GM23338 (cell line): ENCODE results near the gene KRT7. TPM values are rescaled to one million over a fixed set of nuclear protein-coding genes. Genes with fewer than 3 reads are reported as not detected.

Experiments used
- ATAC-seq: fragments of 200-7000 bp; cut with Tn5 transposase; 3 replicates; pipeline ENCODE4 v1.9.1; 2020
- DNase-seq: peaks from one replicate; pipeline ENCODE4 v3.0.0-alpha.2; 2015; ENCODE audit warnings: low spot score
- H2AFZ ChIP-seq: fragments of 200-600 bp; sonication (generic); 2 replicates; pipeline ENCODE4 v1.8.0; 2016; ENCODE audit warnings: antibody characterized with exemption, mild to moderate bottlenecking, moderate library complexity
- H3F3A ChIP-seq: fragments of 200-600 bp; sonication (generic); replicated peaks from 2 replicates; pipeline ENCODE4 v1.8.0; 2017; ENCODE audit warnings: antibody characterized with exemption, mixed run types, low read depth
- H3K27ac ChIP-seq: fragments of 200-600 bp; sonication (generic); 2 replicates; pipeline ENCODE4 v1.6.1; 2016; ENCODE audit warnings: low read depth
- H3K27me3 ChIP-seq: fragments of 200-600 bp; sonication (generic); 2 replicates; pipeline ENCODE4 v1.8.0; 2016; ENCODE audit warnings: mild to moderate bottlenecking, mixed run types, moderate library complexity; ENCODE audit not compliant: insufficient read depth
- H3K36me3 ChIP-seq: fragments of 200-600 bp; sonication (generic); 2 replicates; pipeline ENCODE4 v1.8.0; 2016; ENCODE audit warnings: mild to moderate bottlenecking; ENCODE audit not compliant: insufficient read depth
- H3K4me1 ChIP-seq: fragments of 200-600 bp; sonication (generic); 2 replicates; pipeline ENCODE4 v1.8.0; 2016; ENCODE audit warnings: mild to moderate bottlenecking, moderate library complexity; ENCODE audit not compliant: insufficient read depth
- H3K4me2 ChIP-seq: fragments of 200-600 bp; sonication (generic); 2 replicates; pipeline ENCODE4 v1.7.1; 2017; ENCODE audit warnings: mixed run types
- H3K4me3 ChIP-seq: fragments of 200-600 bp; sonication (generic); 2 replicates; pipeline ENCODE4 v1.6.1; 2016; ENCODE audit warnings: mixed run types
- H3K79me2 ChIP-seq: fragments of 200-600 bp; sonication (generic); replicated peaks from 2 replicates; pipeline ENCODE4 v1.8.0; 2017; ENCODE audit warnings: mild to moderate bottlenecking; ENCODE audit not compliant: insufficient read depth
- H3K9me2 ChIP-seq: fragments of 200-600 bp; sonication (generic); 2 replicates; pipeline ENCODE4 v1.8.0; 2017; ENCODE audit not compliant: insufficient read depth
- H4K20me1 ChIP-seq: fragments of 200-600 bp; sonication (generic); replicated peaks from 2 replicates; pipeline ENCODE4 v1.8.0; 2017; ENCODE audit warnings: mild to moderate bottlenecking; ENCODE audit not compliant: insufficient read depth
- H3K27ac Mint-ChIP-seq: 2 replicates; pipeline ENCODE4 v1.8.0; 2020; ENCODE audit warnings: inconsistent platforms, mild to moderate bottlenecking, moderate library complexity, mixed read lengths
- H3K27me3 Mint-ChIP-seq: 3 replicates; pipeline ENCODE4 v1.8.0; 2022; ENCODE audit warnings: low read depth, mild to moderate bottlenecking, moderate library complexity, mixed read lengths, inconsistent platforms; ENCODE audit not compliant: insufficient read depth, poor library complexity
- H3K36me3 Mint-ChIP-seq: 3 replicates; pipeline ENCODE4 v1.8.0; 2021; ENCODE audit warnings: low read depth, mild to moderate bottlenecking, inconsistent platforms, moderate library complexity, mixed read lengths
- H3K4me1 Mint-ChIP-seq: 3 replicates; pipeline ENCODE4 v1.8.0; 2020; ENCODE audit warnings: mild to moderate bottlenecking, inconsistent platforms, mixed read lengths
- H3K4me3 Mint-ChIP-seq: 3 replicates; pipeline ENCODE4 v1.8.0; 2021; ENCODE audit warnings: moderate library complexity, mild to moderate bottlenecking, inconsistent platforms, mixed read lengths
- H3K9me3 Mint-ChIP-seq: 3 replicates; pipeline ENCODE4 v1.8.0; 2020; ENCODE audit warnings: moderate library complexity, mild to moderate bottlenecking, inconsistent platforms, mixed read lengths
- EZH2 ChIP-seq: fragments of 200-600 bp; sonication (generic); IDR thresholded peaks from one replicate; pipeline ENCODE4 v1.8.0; 2017; ENCODE audit warnings: antibody characterized with exemption, mild to moderate bottlenecking, low read depth; ENCODE audit not compliant: unreplicated experiment
- EZH2phosphoT487 ChIP-seq: fragments of 200-600 bp; sonication (generic); IDR thresholded peaks from one replicate; pipeline ENCODE4 v1.8.1; 2018; ENCODE audit warnings: antibody characterized with exemption; ENCODE audit not compliant: unreplicated experiment
- JUNB ChIP-seq: IDR thresholded peaks from one replicate; pipeline ENCODE4 v1.6.1; 2016; ENCODE audit warnings: antibody characterized with exemption; ENCODE audit not compliant: unreplicated experiment
- NANOG ChIP-seq: IDR thresholded peaks from 2 replicates; pipeline ENCODE4 v1.6.1; 2016; ENCODE audit warnings: antibody characterized with exemption, borderline replicate concordance
- POLR2AphosphoS5 ChIP-seq: IDR thresholded peaks from 2 replicates; pipeline ENCODE4 v1.6.1; 2016; ENCODE audit warnings: antibody characterized with exemption, low read depth
- STAT1 ChIP-seq: IDR thresholded peaks from one replicate; pipeline ENCODE4 v1.6.1; 2016; ENCODE audit warnings: antibody characterized with exemption; ENCODE audit not compliant: unreplicated experiment
- ZNF114 ChIP-seq: fragments of 250-450 bp; sonication (Bioruptor Pico); IDR thresholded peaks from 2 replicates; pipeline ENCODE4 v1.5.0; 2020; ENCODE audit warnings: mild to moderate bottlenecking, moderate library complexity
- polyA plus RNA-seq: library from polyadenylated mRNA; unstranded; fragments of >200 nt; fragmentation: Nextera tagmentation; extraction: Ambion mirVana; gene quantifications from 2 replicates; pipeline ENCODE4 v1.2.1, GENCODE V29; 2016
- total RNA-seq: library from RNA; depleted of rRNA; stranded (reverse); fragments of >200 nt; shearing (Covaris generic); gene quantifications from 2 replicates; pipeline ENCODE4 v1.2.3, GENCODE V29; 2014
- TF ChIP-seq, protein P1 (sequence below): IDR thresholded peaks from one replicate; pipeline ENCODE4 v1.6.1; 2018; ENCODE audit warnings: antibody characterized with exemption; ENCODE audit not compliant: unreplicated experiment
- TF ChIP-seq, protein P2 (sequence below): IDR thresholded peaks from 2 replicates; pipeline ENCODE4 v1.6.1; 2016; ENCODE audit warnings: antibody characterized with exemption
- TF ChIP-seq, protein P3 (sequence below): fragments of 250-450 bp; sonication (Bioruptor Pico); IDR thresholded peaks from 2 replicates; pipeline ENCODE4 v1.5.0; 2020; ENCODE audit warnings: mild to moderate bottlenecking, moderate library complexity

KRT7 gene
- total and polyA plus RNA-seq, 2 experiments from 2014 or later, result 6.5 to 9.4 TPM

DNA sequence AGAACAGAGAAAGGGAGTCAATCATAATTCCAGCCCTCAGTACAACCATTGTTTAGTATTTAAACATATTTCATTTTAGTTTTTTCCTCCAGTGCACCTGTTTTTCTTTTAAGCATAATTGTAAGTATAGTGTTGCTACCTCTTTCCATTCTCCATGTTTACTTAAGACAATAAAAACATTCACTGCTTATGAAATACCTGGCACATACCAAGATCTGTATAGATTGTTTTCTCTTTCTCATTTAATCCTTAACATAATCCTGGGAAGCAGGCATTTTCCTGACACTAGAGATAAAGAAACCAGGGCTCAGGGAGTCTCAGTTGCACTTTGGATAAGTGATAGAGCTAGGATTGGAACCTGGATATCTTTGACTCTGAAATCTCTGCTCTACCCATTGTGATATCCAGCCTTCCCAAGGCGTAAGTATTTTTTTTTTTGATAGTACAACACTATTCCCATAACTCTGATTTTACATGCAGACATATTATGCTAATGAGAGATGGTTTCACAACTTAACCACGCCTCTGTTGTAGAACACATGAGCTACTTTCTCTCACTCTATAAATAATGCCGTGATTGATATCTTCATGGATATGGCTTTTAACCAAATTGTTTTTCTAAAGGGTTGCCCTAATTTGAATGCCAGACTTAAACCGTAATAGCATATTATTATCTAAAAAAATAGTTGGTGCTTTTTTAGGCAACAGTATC is 11.8 kb upstream of the KRT7 start:
- Mint-ChIP-seq H3K27ac (no peak overlapping the region), H3K27me3 (peaks cover 6% of the 10 kb centered on the region), H3K9me3 (no peaks in the 10 kb centered on the region; the same call in 2 of the 3 replicates), H3K4me1 (peaks cover 7% of the 10 kb centered on the region; the same call in 1 of the 3 replicates), H3K4me3 (no peak overlapping the region), H3K36me3 (no peaks in the 10 kb centered on the region)
- no peaks in the 10 kb centered on the region for H3F3A ChIP-seq
- H3K27me3 ChIP-seq, result no peaks in the 10 kb centered on the region
- ATAC-seq (no peak), DNase-seq (no peak)
- no peaks in the 10 kb centered on the region for H3K79me2 ChIP-seq
- no peaks in the 10 kb centered on the region for H3K4me1 ChIP-seq
- H3K36me3 ChIP-seq, result no peaks in the 10 kb centered on the region
- H3K4me2 ChIP-seq, result no peak overlapping the region
- H4K20me1 ChIP-seq, result no peaks in the 10 kb centered on the region
- TF ChIP-seq STAT1 (no peak), EZH2phosphoT487 (no peak), EZH2 (no peak), ZNF114 (CRISPR knock-in tag) (no peak), JUNB (no peak), NANOG (no peak), POLR2AphosphoS5 (no peak)
- TF ChIP-seq, protein P1, sequence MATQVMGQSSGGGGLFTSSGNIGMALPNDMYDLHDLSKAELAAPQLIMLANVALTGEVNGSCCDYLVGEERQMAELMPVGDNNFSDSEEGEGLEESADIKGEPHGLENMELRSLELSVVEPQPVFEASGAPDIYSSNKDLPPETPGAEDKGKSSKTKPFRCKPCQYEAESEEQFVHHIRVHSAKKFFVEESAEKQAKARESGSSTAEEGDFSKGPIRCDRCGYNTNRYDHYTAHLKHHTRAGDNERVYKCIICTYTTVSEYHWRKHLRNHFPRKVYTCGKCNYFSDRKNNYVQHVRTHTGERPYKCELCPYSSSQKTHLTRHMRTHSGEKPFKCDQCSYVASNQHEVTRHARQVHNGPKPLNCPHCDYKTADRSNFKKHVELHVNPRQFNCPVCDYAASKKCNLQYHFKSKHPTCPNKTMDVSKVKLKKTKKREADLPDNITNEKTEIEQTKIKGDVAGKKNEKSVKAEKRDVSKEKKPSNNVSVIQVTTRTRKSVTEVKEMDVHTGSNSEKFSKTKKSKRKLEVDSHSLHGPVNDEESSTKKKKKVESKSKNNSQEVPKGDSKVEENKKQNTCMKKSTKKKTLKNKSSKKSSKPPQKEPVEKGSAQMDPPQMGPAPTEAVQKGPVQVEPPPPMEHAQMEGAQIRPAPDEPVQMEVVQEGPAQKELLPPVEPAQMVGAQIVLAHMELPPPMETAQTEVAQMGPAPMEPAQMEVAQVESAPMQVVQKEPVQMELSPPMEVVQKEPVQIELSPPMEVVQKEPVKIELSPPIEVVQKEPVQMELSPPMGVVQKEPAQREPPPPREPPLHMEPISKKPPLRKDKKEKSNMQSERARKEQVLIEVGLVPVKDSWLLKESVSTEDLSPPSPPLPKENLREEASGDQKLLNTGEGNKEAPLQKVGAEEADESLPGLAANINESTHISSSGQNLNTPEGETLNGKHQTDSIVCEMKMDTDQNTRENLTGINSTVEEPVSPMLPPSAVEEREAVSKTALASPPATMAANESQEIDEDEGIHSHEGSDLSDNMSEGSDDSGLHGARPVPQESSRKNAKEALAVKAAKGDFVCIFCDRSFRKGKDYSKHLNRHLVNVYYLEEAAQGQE, result no peak
- TF ChIP-seq, protein P2, sequence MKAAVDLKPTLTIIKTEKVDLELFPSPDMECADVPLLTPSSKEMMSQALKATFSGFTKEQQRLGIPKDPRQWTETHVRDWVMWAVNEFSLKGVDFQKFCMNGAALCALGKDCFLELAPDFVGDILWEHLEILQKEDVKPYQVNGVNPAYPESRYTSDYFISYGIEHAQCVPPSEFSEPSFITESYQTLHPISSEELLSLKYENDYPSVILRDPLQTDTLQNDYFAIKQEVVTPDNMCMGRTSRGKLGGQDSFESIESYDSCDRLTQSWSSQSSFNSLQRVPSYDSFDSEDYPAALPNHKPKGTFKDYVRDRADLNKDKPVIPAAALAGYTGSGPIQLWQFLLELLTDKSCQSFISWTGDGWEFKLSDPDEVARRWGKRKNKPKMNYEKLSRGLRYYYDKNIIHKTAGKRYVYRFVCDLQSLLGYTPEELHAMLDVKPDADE, result no peak
- TF ChIP-seq, protein P3, sequence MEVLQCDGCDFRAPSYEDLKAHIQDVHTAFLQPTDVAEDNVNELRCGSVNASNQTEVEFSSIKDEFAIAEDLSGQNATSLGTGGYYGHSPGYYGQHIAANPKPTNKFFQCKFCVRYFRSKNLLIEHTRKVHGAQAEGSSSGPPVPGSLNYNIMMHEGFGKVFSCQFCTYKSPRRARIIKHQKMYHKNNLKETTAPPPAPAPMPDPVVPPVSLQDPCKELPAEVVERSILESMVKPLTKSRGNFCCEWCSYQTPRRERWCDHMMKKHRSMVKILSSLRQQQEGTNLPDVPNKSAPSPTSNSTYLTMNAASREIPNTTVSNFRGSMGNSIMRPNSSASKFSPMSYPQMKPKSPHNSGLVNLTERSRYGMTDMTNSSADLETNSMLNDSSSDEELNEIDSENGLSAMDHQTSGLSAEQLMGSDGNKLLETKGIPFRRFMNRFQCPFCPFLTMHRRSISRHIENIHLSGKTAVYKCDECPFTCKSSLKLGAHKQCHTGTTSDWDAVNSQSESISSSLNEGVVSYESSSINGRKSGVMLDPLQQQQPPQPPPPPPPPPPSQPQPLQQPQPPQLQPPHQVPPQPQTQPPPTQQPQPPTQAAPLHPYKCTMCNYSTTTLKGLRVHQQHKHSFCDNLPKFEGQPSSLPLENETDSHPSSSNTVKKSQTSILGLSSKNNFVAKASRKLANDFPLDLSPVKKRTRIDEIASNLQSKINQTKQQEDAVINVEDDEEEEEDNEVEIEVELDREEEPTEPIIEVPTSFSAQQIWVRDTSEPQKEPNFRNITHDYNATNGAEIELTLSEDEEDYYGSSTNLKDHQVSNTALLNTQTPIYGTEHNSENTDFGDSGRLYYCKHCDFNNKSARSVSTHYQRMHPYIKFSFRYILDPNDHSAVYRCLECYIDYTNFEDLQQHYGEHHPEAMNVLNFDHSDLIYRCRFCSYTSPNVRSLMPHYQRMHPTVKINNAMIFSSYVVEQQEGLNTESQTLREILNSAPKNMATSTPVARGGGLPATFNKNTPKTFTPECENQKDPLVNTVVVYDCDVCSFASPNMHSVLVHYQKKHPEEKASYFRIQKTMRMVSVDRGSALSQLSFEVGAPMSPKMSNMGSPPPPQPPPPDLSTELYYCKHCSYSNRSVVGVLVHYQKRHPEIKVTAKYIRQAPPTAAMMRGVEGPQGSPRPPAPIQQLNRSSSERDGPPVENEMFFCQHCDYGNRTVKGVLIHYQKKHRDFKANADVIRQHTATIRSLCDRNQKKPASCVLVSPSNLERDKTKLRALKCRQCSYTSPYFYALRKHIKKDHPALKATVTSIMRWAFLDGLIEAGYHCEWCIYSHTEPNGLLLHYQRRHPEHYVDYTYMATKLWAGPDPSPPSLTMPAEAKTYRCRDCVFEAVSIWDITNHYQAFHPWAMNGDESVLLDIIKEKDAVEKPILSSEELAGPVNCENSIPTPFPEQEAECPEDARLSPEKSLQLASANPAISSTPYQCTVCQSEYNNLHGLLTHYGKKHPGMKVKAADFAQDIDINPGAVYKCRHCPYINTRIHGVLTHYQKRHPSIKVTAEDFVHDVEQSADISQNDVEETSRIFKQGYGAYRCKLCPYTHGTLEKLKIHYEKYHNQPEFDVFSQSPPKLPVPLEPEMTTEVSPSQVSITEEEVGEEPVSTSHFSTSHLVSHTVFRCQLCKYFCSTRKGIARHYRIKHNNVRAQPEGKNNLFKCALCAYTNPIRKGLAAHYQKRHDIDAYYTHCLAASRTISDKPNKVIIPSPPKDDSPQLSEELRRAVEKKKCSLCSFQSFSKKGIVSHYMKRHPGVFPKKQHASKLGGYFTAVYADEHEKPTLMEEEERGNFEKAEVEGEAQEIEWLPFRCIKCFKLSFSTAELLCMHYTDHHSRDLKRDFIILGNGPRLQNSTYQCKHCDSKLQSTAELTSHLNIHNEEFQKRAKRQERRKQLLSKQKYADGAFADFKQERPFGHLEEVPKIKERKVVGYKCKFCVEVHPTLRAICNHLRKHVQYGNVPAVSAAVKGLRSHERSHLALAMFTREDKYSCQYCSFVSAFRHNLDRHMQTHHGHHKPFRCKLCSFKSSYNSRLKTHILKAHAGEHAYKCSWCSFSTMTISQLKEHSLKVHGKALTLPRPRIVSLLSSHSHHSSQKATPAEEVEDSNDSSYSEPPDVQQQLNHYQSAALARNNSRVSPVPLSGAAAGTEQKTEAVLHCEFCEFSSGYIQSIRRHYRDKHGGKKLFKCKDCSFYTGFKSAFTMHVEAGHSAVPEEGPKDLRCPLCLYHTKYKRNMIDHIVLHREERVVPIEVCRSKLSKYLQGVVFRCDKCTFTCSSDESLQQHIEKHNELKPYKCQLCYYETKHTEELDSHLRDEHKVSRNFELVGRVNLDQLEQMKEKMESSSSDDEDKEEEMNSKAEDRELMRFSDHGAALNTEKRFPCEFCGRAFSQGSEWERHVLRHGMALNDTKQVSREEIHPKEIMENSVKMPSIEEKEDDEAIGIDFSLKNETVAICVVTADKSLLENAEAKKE (CRISPR knock-in tag), result no peak
- no peak overlapping the region for H2AFZ ChIP-seq
- no peak overlapping the region for H3K4me3 ChIP-seq
- H3K9me2 ChIP-seq, result no peaks in the 10 kb centered on the region
- no peak overlapping the region for H3K27ac ChIP-seq
